Upper lobe of left lung (tissue), 4 donors: ENCODE data around the gene GATAD2A.

Experiments used
- POLR2A ChIP-seq, 4 donors: fragments of 450-650 bp; IDR thresholded peaks; one replicate each; pipeline ENCODE4 v1.5.1; 2016 to 2017; ENCODE audit warnings: antibody characterized with exemption in 4 of 4, mild to moderate bottlenecking in 2 of 4
- TF ChIP-seq, protein P1 (sequence below), 6 experiments: fragments of 450-650 bp in 4 of 6; fragments of 200-600 bp in 2 of 6; sonication (generic) in 2 of 6; IDR thresholded peaks; one replicate each; pipeline ENCODE4 v1.5.1; 2016 to 2019; ENCODE audit warnings: antibody characterized with exemption in 6 of 6

DNA sequence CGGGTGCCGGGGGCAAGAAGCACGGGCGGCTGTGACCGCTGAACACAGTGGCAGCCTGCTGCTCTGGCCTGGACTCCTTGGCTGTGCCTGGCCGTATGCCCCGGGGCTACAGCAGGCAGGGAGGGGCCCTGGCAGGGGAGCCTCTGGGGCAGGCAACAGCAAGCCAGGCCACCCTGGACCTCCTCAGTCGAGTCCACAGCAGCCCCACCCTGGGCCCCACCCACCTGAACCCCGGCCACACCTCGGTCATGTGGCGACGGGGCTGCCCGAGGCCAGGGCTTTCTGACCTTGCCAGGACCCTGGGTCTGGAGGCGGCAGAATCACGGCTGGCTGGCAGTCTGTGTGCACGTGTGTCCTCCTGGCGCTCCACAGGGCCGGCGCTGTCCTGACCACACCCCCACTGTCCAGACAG is 141.3 kb downstream of the GATAD2A start:
- no peak for TF ChIP-seq POLR2A (IDR thresholded peaks at IDR 0.05)
- TF ChIP-seq, protein P1, sequence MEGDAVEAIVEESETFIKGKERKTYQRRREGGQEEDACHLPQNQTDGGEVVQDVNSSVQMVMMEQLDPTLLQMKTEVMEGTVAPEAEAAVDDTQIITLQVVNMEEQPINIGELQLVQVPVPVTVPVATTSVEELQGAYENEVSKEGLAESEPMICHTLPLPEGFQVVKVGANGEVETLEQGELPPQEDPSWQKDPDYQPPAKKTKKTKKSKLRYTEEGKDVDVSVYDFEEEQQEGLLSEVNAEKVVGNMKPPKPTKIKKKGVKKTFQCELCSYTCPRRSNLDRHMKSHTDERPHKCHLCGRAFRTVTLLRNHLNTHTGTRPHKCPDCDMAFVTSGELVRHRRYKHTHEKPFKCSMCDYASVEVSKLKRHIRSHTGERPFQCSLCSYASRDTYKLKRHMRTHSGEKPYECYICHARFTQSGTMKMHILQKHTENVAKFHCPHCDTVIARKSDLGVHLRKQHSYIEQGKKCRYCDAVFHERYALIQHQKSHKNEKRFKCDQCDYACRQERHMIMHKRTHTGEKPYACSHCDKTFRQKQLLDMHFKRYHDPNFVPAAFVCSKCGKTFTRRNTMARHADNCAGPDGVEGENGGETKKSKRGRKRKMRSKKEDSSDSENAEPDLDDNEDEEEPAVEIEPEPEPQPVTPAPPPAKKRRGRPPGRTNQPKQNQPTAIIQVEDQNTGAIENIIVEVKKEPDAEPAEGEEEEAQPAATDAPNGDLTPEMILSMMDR (IDR thresholded peaks at IDR 0.05), result no peak
